GM12891 (cell line): ENCODE data around the gene ATXN7.

Experiments
- POLR2A ChIP-seq: IDR thresholded peaks from 2 replicates; pipeline ENCODE4 v1.6.1; 2011; ENCODE audit warnings: low read depth, low read length, control low read depth
- POLR2AphosphoS5 ChIP-seq: IDR thresholded peaks from 2 replicates; pipeline ENCODE4 v1.6.1; 2011; ENCODE audit warnings: low read depth, low read length, control low read depth
- SPI1 ChIP-seq: IDR thresholded peaks from 2 replicates; pipeline ENCODE4 v1.6.1; 2011; ENCODE audit warnings: low read depth, low read length, control low read depth
- TAF1 ChIP-seq: IDR thresholded peaks from 2 replicates; pipeline ENCODE4 v1.6.1; 2011; ENCODE audit warnings: low read depth, low read length, control low read depth

GRCh38 chr3:63875510-63875909 is 11.8 kb downstream of the ATXN7 start:
- TF ChIP-seq POLR2A (no peak), POLR2AphosphoS5 (no peak), SPI1 (no peak), TAF1 (no peak)
